Vagina (tissue), 2 donors: ENCODE data around the gene MCAM.

Experiments used
- POLR2A ChIP-seq, 2 donors: fragments of 450-650 bp; IDR thresholded peaks; one replicate each; pipeline ENCODE4 v1.6.1; 2017; ENCODE audit warnings: antibody characterized with exemption in 2 of 2, mild to moderate bottlenecking in 2 of 2, moderate library complexity in 2 of 2
- POLR2AphosphoS5 ChIP-seq, 2 donors: sonication (generic); formaldehyde crosslinking; IDR thresholded peaks; one replicate each; pipeline ENCODE4 v1.9.0; 2017; ENCODE audit warnings: antibody characterized with exemption in 2 of 2, mild to moderate bottlenecking in 2 of 2, low read depth in 1 of 2; ENCODE audit not compliant: insufficient read depth in 1 of 2
- TF ChIP-seq, protein P1 (sequence below), 3 experiments: fragments of 450-650 bp in 2 of 3; fragments of 200-600 bp in 1 of 3; sonication (generic) in 1 of 3; IDR thresholded peaks; one replicate each; pipeline ENCODE4 v1.5.1; 2017 to 2019; ENCODE audit warnings: antibody characterized with exemption in 3 of 3, mild to moderate bottlenecking in 2 of 3, moderate library complexity in 2 of 3

- no peak for TF ChIP-seq POLR2AphosphoS5 (IDR thresholded peaks at IDR 0.05; ENCODE audit: insufficient read depth in 1 of 2, low read depth in 1 of 2)
- TF ChIP-seq, protein P1, sequence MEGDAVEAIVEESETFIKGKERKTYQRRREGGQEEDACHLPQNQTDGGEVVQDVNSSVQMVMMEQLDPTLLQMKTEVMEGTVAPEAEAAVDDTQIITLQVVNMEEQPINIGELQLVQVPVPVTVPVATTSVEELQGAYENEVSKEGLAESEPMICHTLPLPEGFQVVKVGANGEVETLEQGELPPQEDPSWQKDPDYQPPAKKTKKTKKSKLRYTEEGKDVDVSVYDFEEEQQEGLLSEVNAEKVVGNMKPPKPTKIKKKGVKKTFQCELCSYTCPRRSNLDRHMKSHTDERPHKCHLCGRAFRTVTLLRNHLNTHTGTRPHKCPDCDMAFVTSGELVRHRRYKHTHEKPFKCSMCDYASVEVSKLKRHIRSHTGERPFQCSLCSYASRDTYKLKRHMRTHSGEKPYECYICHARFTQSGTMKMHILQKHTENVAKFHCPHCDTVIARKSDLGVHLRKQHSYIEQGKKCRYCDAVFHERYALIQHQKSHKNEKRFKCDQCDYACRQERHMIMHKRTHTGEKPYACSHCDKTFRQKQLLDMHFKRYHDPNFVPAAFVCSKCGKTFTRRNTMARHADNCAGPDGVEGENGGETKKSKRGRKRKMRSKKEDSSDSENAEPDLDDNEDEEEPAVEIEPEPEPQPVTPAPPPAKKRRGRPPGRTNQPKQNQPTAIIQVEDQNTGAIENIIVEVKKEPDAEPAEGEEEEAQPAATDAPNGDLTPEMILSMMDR (IDR thresholded peaks at IDR 0.05): no peak
- TF ChIP-seq POLR2A (IDR thresholded peaks at IDR 0.05): no peak
Measured at GRCh38 chr11:119258983-119259382, 57.9 kb downstream of the MCAM start.
